22Rv1 (cell line): ENCODE data around the gene SH3RF1.
"Not testable (repeated sequence)": the region's sequence is repeated elsewhere in the genome, so short reads cannot be mapped to it uniquely, and the experiment has no call there.

Experiments
- H3K27ac ChIP-seq: fragments of 450-650 bp; 2 replicates; pipeline ENCODE4 v1.5.1; 2017
- ZFX ChIP-seq: fragments of 450-650 bp; IDR thresholded peaks from 2 replicates; pipeline ENCODE4 v1.6.1; 2017; ENCODE audit warnings: antibody characterized with exemption, borderline replicate concordance
- TF ChIP-seq, protein P1 (sequence below): fragments of 450-650 bp; IDR thresholded peaks from 2 replicates; pipeline ENCODE4 v1.5.1; 2017; ENCODE audit warnings: mild to moderate bottlenecking

The SH3RF1 gene

DNA sequence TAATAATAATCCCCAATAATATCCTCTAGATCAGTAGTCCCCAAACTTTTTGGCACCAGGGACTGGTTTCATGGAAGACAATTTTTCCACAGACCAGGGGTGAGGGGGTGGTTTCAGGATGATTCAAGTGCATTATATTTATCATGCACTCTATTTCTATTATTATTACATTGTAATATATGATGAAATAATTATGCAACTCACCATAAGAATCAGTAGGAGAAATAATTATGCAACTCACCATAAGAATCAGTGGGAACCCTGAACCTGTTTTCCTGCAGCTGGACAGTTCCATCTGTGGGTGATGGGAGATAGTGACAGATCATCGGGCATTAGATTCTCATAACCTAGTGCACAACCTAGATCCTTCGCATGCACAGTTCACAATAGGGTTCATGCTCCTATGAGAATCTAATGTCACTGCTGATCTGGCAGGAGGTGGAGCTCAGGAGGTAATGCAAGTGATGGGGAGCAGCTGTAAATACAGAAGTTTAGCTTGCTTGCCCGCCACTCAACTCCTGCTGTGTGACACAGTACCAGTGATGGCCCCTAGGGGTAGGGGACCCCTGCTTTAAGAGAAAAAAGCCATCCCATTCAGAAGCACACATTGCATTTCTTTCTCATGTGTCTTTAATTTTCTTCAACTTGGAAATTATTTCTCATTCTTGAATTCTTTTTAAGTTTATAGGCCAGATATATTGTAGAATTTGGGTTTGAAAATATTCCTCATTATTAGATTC, 16.0 kb upstream of the SH3RF1 start:
- no peak overlapping the region for H3K27ac ChIP-seq

DNA sequence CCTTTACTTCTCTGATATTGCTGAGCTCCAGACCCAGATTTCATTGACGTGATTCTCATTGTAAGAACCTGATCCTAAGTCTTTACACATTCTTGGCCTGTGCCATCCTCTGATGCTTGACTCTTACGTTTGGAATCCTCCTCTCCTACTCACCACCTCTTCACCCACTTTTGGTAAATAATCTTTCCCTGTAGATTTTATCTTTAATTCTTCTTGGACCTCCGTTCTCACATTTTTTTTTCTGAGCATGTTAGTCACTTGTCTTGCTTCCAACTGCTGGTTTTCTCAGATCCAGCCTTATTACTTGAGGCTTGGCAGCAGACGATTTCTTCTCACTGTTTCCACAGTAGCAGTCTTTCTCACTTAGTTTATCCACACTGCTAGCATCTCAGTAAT, 12.4 kb upstream of the SH3RF1 start:
- TF ChIP-seq ZFX: no peak
- TF ChIP-seq, protein P1, sequence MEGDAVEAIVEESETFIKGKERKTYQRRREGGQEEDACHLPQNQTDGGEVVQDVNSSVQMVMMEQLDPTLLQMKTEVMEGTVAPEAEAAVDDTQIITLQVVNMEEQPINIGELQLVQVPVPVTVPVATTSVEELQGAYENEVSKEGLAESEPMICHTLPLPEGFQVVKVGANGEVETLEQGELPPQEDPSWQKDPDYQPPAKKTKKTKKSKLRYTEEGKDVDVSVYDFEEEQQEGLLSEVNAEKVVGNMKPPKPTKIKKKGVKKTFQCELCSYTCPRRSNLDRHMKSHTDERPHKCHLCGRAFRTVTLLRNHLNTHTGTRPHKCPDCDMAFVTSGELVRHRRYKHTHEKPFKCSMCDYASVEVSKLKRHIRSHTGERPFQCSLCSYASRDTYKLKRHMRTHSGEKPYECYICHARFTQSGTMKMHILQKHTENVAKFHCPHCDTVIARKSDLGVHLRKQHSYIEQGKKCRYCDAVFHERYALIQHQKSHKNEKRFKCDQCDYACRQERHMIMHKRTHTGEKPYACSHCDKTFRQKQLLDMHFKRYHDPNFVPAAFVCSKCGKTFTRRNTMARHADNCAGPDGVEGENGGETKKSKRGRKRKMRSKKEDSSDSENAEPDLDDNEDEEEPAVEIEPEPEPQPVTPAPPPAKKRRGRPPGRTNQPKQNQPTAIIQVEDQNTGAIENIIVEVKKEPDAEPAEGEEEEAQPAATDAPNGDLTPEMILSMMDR: no peak

More for the DNA sequence above, 16.0 kb upstream of the SH3RF1 start:
- no peak for TF ChIP-seq ZFX
- TF ChIP-seq, protein P1: no peak

DNA sequence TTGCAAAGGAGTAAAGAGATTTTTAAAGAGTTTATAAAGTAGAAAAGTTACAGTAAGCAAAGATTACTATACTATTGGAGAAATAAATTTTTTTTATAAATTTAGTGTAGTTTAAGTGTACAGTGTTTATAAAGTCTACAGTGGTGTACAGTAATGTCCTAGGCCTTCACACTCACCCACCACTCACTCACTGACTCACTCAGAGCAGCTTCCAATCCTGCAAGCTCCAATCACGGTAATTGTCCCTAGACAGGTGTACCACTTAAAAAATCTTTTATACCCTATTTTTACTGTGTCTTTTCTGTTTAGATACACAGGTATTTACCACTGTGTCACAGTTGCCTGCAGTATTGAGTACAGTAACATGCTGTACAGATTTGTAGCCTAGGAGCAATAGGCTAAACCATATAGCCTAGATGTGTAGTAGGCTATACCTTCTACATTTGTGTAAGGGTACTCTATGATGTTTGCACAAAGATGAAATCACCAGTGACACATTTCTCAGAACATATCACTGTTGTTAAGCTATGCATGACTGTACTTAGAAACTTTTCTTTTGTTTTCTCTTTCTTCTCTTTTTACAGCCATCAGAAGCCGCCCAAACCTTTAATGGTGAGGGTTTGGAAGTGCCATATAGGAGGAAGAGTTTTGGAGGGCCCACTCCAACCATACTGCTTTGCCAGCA, 11.8 kb upstream of the SH3RF1 start:
- no peak for TF ChIP-seq ZFX
- TF ChIP-seq, protein P1: no peak
- H3K27ac ChIP-seq: no peak overlapping the region

More for the DNA sequence above, 12.4 kb upstream of the SH3RF1 start:
- no peak overlapping the region for H3K27ac ChIP-seq

DNA sequence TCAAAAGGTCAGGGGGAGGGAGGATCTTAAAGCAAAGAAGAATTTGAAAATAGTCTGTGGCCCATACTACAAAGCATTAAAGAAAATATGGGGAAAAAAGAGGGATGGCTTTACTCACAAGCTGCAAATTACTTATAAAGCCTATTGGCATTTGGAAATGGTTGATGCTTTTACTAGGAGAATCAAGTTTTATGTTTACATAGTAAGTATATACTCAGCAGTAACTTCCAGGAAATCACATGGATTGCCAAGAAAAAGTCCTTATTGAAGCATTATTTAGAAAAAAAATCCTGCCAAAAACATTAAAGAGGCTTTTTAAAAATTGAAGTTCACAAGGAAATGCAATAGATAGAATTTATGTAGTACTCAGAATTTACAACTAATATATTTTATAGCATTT, 8.4 kb upstream of the SH3RF1 start:
- TF ChIP-seq, protein P1: no peak
- TF ChIP-seq ZFX: no peak
- no peak overlapping the region for H3K27ac ChIP-seq

GRCh38 chr4:169278624-169279023, 7.9 kb upstream of the SH3RF1 start:
- no peak for TF ChIP-seq ZFX
- TF ChIP-seq, protein P1: no peak
- no peak overlapping the region for H3K27ac ChIP-seq

DNA sequence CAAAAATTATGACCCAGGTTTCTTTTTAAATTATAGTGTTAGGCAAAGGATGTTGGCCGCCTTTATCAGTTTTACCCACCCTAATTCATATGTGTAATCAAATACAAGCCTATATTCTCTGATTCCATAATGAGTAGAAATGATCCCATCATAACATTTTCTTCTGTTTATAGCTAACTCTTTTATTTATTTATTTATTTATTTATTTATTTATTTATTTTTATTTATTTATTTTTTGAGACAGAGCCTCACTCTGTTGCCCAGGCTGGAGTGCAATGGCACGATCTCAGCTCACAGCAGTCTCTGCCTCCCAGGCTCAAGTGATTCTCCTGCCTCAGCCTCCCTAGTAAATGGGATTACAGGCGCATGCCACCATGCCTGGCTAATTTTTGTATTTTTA, 7.1 kb upstream of the SH3RF1 start:
- not testable (repeated sequence) for H3K27ac ChIP-seq

DNA sequence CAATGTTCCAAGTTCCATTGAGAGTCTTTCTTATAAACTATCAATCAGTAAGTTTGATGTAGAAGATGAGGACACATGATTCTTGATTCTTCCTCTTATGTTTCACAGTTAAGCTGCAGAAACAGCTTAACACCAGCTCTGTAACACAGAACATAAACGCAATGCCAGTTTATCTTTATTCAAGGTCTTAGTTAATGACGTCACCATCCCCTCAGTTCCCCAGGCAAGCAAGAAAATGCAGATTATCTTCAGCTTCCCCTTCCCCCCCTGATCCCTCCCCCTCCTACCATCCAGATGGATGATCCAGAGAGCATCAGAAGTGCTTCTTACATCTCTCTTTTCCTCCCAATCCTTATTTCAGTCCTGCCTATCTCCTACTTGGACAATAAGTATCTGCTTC, 4.4 kb upstream of the SH3RF1 start:
- H3K27ac ChIP-seq: no peak overlapping the region
- TF ChIP-seq, protein P1: no peak
- TF ChIP-seq ZFX: no peak

- TF ChIP-seq, protein P1: no peak
- no peak for TF ChIP-seq ZFX
- no peak overlapping the region for H3K27ac ChIP-seq
Measured at GRCh38 chr4:169274033-169274432, 3.3 kb upstream of the SH3RF1 start.
